ENCODE results near the gene CAMKMT. TPM values are rescaled to one million over a fixed set of nuclear protein-coding genes. Genes with fewer than 3 reads are reported as not detected.

CAMKMT gene
- polyA plus RNA-seq, 3 donors, result 4.7 to 7.8 (median 7.0) TPM

GRCh38 chr2:44650796-44651195 lies 289.0 kb downstream of the CAMKMT start:
- Mint-ChIP-seq H3K4me1 (no peaks in the 10 kb centered on the region), H3K9me3 (no peaks in the 10 kb centered on the region), H3K27ac (no peak overlapping the region), H3K27me3 (ENCODE audit: low read depth in 3 of 3) (no peaks in the 10 kb centered on the region), H3K4me3 (no peak overlapping the region), H3K36me3 (no peaks in the 10 kb centered on the region)
- Histone ChIP-seq H2AFZ (ENCODE audit: insufficient read depth, low read depth, low read length, poor library complexity, severe bottlenecking) (no peak overlapping the region), H3K4me3 (replicated peaks in 1 of 3; ENCODE audit: low read depth in 2 of 3, low read length in 3 of 3) (no peak overlapping the region), H3K27me3 (ENCODE audit: control insufficient read depth in 2 of 2, insufficient read depth in 2 of 2, low read length in 2 of 2) (no peaks in the 10 kb centered on the region), H4K20me1 (ENCODE audit: insufficient read depth, low read length) (no peaks in the 10 kb centered on the region), H3K27ac (ENCODE audit: low read depth in 1 of 2, low read length in 2 of 2) (no peak overlapping the region), H3K4me1 (ENCODE audit: control insufficient read depth in 1 of 2, insufficient read depth in 2 of 2, low read length in 2 of 2) (no peaks in the 10 kb centered on the region), H3K9ac (ENCODE audit: insufficient read depth, low read length, poor library complexity, severe bottlenecking) (no peak overlapping the region), H3K4me2 (replicated peaks; ENCODE audit: extremely low read depth, low read length, poor library complexity, severe bottlenecking) (no peak overlapping the region), H3K9me3 (replicated peaks in 1 of 2; ENCODE audit: control insufficient read depth in 1 of 2, insufficient read depth in 1 of 2, low read length in 2 of 2) (no peaks in the 10 kb centered on the region), H3K36me3 (replicated peaks in 1 of 2; ENCODE audit: control insufficient read depth in 1 of 2, insufficient read depth in 2 of 2, low read length in 2 of 2) (no peaks in the 10 kb centered on the region), H3K79me2 (ENCODE audit: insufficient read depth, low read length) (no peaks in the 10 kb centered on the region)
- intact Hi-C loops (cut with micrococcal nuclease), result no loop called here
- DNase-seq, result no peak
- TF ChIP-seq, protein P1, sequence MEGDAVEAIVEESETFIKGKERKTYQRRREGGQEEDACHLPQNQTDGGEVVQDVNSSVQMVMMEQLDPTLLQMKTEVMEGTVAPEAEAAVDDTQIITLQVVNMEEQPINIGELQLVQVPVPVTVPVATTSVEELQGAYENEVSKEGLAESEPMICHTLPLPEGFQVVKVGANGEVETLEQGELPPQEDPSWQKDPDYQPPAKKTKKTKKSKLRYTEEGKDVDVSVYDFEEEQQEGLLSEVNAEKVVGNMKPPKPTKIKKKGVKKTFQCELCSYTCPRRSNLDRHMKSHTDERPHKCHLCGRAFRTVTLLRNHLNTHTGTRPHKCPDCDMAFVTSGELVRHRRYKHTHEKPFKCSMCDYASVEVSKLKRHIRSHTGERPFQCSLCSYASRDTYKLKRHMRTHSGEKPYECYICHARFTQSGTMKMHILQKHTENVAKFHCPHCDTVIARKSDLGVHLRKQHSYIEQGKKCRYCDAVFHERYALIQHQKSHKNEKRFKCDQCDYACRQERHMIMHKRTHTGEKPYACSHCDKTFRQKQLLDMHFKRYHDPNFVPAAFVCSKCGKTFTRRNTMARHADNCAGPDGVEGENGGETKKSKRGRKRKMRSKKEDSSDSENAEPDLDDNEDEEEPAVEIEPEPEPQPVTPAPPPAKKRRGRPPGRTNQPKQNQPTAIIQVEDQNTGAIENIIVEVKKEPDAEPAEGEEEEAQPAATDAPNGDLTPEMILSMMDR (IDR thresholded peaks at IDR 0.05), result no peak
- WGBS (ENCODE audit: insufficient coverage), result no CpG with 5 or more reads among the region's 1 CpG

- no peak overlapping the region for H3K4me2 ChIP-seq (replicated peaks; ENCODE audit: extremely low read depth, low read length, poor library complexity, severe bottlenecking)
- Mint-ChIP-seq H3K9me3 (no peaks in the 10 kb centered on the region), H3K36me3 (no peaks in the 10 kb centered on the region), H3K4me1 (no peaks in the 10 kb centered on the region), H3K27me3 (ENCODE audit: low read depth in 3 of 3) (no peaks in the 10 kb centered on the region), H3K27ac (no peak overlapping the region), H3K4me3 (no peak overlapping the region)
- no peak overlapping the region for H3K9ac ChIP-seq (ENCODE audit: insufficient read depth, low read length, poor library complexity, severe bottlenecking)
- DNase-seq, result no peak
- no peaks in the 10 kb centered on the region for H3K79me2 ChIP-seq (ENCODE audit: insufficient read depth, low read length)
- no peak overlapping the region for H3K27ac ChIP-seq (ENCODE audit: low read depth in 1 of 2, low read length in 2 of 2)
- TF ChIP-seq, protein P1 (IDR thresholded peaks at IDR 0.05), result no peak
- no peaks in the 10 kb centered on the region for H3K4me1 ChIP-seq (ENCODE audit: control insufficient read depth in 1 of 2, insufficient read depth in 2 of 2, low read length in 2 of 2)
- H3K9me3 ChIP-seq (replicated peaks in 1 of 2; ENCODE audit: control insufficient read depth in 1 of 2, insufficient read depth in 1 of 2, low read length in 2 of 2), result no peaks in the 10 kb centered on the region
- no peaks in the 10 kb centered on the region for H3K27me3 ChIP-seq (ENCODE audit: control insufficient read depth in 2 of 2, insufficient read depth in 2 of 2, low read length in 2 of 2)
- H3K4me3 ChIP-seq (replicated peaks in 1 of 3; ENCODE audit: low read depth in 2 of 3, low read length in 3 of 3), result no peak overlapping the region
- no peaks in the 10 kb centered on the region for H3K36me3 ChIP-seq (replicated peaks in 1 of 2; ENCODE audit: control insufficient read depth in 1 of 2, insufficient read depth in 2 of 2, low read length in 2 of 2)
- no peaks in the 10 kb centered on the region for H4K20me1 ChIP-seq (ENCODE audit: insufficient read depth, low read length)
- intact Hi-C loops (cut with micrococcal nuclease), result no loop called here
- H2AFZ ChIP-seq (ENCODE audit: insufficient read depth, low read depth, low read length, poor library complexity, severe bottlenecking), result no peak overlapping the region
- no CpG with 5 or more reads among the region's 1 CpG for WGBS (ENCODE audit: insufficient coverage)
Observed at GRCh38 chr2:44651974-44652373, 290.2 kb downstream of the CAMKMT start.
